HG03097 (cell line): ENCODE measurements around the gene MRPL34.

Experiments
- ATAC-seq: cut with Tn5 transposase; IDR thresholded peaks from one replicate; pipeline ENCODE4 v1.9.1; 2021; ENCODE audit not compliant: unreplicated experiment, low FRiP score

The MRPL34 gene

GRCh38 chr19:17327068-17327653 lies 21.5 kb downstream of the MRPL34 start:
- no peak for ATAC-seq

- ATAC-seq, result no peak
Measured at GRCh38 chr19:17327654-17328516, 22.2 kb downstream of the MRPL34 start.

GRCh38 chr19:17328517-17329365 lies 23.1 kb downstream of the MRPL34 start:
- ATAC-seq, result no peak

GRCh38 chr19:17329366-17330261 lies 23.9 kb downstream of the MRPL34 start:
- ATAC-seq, result no peak

GRCh38 chr19:17330262-17331044 lies 24.8 kb downstream of the MRPL34 start:
- no peak for ATAC-seq

GRCh38 chr19:17331045-17331558 lies 25.4 kb downstream of the MRPL34 start:
- ATAC-seq, result no peak

GRCh38 chr19:17332360-17332676 lies 26.6 kb downstream of the MRPL34 start:
- no peak for ATAC-seq

GRCh38 chr19:17332677-17333581 lies 27.3 kb downstream of the MRPL34 start:
- no peak for ATAC-seq

- ATAC-seq, result no peak
Measured at GRCh38 chr19:17333611-17334413, 28.1 kb downstream of the MRPL34 start.

GRCh38 chr19:17334414-17335409 lies 29.0 kb downstream of the MRPL34 start, which contains the start of gene ANO8:
ANO8 (minus strand) TSS chr19:17334855; CDS start chr19:17334670, 185 bp downstream.
- peak; percentile 50 for ATAC-seq

- ATAC-seq, result no peak
Measured at GRCh38 chr19:17335575-17335974, 29.9 kb downstream of the MRPL34 start.

GRCh38 chr19:17336872-17337674 lies 31.4 kb downstream of the MRPL34 start, which contains the start of gene GTPBP3:
GTPBP3 (plus strand) TSS chr19:17337553; CDS start chr19:17337612, 59 bp downstream.
- peak; percentile 72 for ATAC-seq

- ATAC-seq, result no peak
Measured at GRCh38 chr19:17337675-17338432, 32.2 kb downstream of the MRPL34 start.

- no peak for ATAC-seq
Measured at GRCh38 chr19:17338433-17339078, 32.9 kb downstream of the MRPL34 start.
